OCI-LY3 (cell line): Measurements from ENCODE around the gene NOCT.
A peak's percentile ranks its signal among the peaks of the same experiment; 100 is the strongest.
"Not testable (repeated sequence)": the region's sequence is repeated elsewhere in the genome, so short reads cannot be mapped to it uniquely, and the experiment has no call there.

Source experiments
- H2AFZ ChIP-seq: fragments of 200-600, 300-600 bp; shearing (Covaris generic); 2 replicates; pipeline ENCODE4 v1.6.0; 2014; ENCODE audit warnings: antibody characterized with exemption, low read depth, low read length
- H3K27ac ChIP-seq: fragments of 200-600, 300-600 bp; sonication (generic); 2 replicates; pipeline ENCODE4 v1.5.1; 2014; ENCODE audit warnings: mild to moderate bottlenecking, low read length, moderate library complexity, mixed read lengths
- H3K27me3 ChIP-seq: fragments of 200-600, 300-600 bp; sonication (generic); 2 replicates; pipeline ENCODE4 v1.6.1; 2014; ENCODE audit warnings: low read depth, low read length, mixed read lengths
- H3K36me3 ChIP-seq: fragments of 200-600, 300-600 bp; sonication (generic); replicated peaks from 2 replicates; pipeline ENCODE3; 2014; ENCODE audit warnings: low read depth, low read length, mixed read lengths
- H3K4me1 ChIP-seq: fragments of 300-600, 200-600 bp; sonication (generic); 2 replicates; pipeline ENCODE4 v1.6.1; 2014; ENCODE audit warnings: low read length, mixed read lengths
- H3K4me2 ChIP-seq: fragments of 200-600, 300-600 bp; sonication (generic); 2 replicates; pipeline ENCODE4 v1.6.1; 2014; ENCODE audit warnings: low read length, mixed read lengths
- H3K4me3 ChIP-seq: fragments of 300-600, 200-600 bp; sonication (generic); 2 replicates; pipeline ENCODE4 v1.5.1; 2014; ENCODE audit warnings: antibody characterized with exemption, mild to moderate bottlenecking, low read length, moderate library complexity
- H3K79me2 ChIP-seq: fragments of 300-600, 200-600 bp; shearing (Covaris generic); 2 replicates; pipeline ENCODE4 v1.6.1; 2014; ENCODE audit warnings: mild to moderate bottlenecking, low read length, mixed read lengths
- H3K9ac ChIP-seq: fragments of 300-600, 200-600 bp; shearing (Covaris generic); 2 replicates; pipeline ENCODE4 v1.6.0; 2014; ENCODE audit warnings: mild to moderate bottlenecking, low read length, moderate library complexity
- H3K9me3 ChIP-seq: fragments of 200-600, 300-600 bp; shearing (Covaris generic); 2 replicates; pipeline ENCODE4 v1.6.1; 2014; ENCODE audit warnings: low read length, mixed read lengths; ENCODE audit not compliant: insufficient read depth
- H4K20me1 ChIP-seq: fragments of 200-600, 300-600 bp; sonication (generic); 2 replicates; pipeline ENCODE4 v1.6.1; 2016; ENCODE audit warnings: low read length, mixed read lengths; ENCODE audit not compliant: insufficient read depth
- EZH2phosphoT487 ChIP-seq: fragments of 200-600 bp; shearing (Covaris generic); IDR thresholded peaks from 2 replicates; pipeline ENCODE4 v1.6.1; 2018; ENCODE audit warnings: antibody characterized with exemption, mixed run types, low read depth
- TF ChIP-seq, protein P1 (sequence below): fragments of 200-600, 300-600 bp; sonication (generic); IDR thresholded peaks from 2 replicates; pipeline ENCODE4 v1.5.1; 2014; ENCODE audit warnings: antibody characterized with exemption, low read length, low read depth

Gene NOCT

DNA sequence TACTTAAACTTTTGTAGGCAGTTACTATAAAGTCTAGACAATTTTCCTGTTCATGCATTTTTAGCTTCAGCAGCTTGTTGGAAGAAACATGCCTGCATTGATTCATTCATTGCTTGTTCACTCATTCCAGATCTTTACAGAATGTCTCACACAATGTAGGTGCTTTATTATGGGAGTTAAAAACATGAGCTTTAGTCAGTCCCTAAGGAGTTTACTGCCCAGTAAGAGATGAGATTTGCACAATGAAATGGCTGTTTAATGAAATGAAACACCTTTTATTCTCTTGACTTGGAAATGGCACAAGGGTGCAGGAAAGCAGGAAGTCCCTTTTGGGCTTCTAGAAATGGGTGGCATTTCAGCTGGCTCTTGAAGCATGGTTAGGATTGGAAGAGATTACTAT lies 2.9 kb downstream of the NOCT start:
- H3K4me1 ChIP-seq = peaks cover 25% of the 10 kb centered on the region
- H3K9me3 ChIP-seq = no peaks in the 10 kb centered on the region
- no peak overlapping the region for H3K27ac ChIP-seq
- H3K4me2 ChIP-seq = peak overlapping the region; percentile 28
- H2AFZ ChIP-seq = no peak overlapping the region
- no peak overlapping the region for H3K4me3 ChIP-seq
- peaks cover 50% of the 10 kb centered on the region for H4K20me1 ChIP-seq
- H3K36me3 ChIP-seq = peaks cover 26% of the 10 kb centered on the region
- TF ChIP-seq EZH2phosphoT487 = no peak
- TF ChIP-seq, protein P1, sequence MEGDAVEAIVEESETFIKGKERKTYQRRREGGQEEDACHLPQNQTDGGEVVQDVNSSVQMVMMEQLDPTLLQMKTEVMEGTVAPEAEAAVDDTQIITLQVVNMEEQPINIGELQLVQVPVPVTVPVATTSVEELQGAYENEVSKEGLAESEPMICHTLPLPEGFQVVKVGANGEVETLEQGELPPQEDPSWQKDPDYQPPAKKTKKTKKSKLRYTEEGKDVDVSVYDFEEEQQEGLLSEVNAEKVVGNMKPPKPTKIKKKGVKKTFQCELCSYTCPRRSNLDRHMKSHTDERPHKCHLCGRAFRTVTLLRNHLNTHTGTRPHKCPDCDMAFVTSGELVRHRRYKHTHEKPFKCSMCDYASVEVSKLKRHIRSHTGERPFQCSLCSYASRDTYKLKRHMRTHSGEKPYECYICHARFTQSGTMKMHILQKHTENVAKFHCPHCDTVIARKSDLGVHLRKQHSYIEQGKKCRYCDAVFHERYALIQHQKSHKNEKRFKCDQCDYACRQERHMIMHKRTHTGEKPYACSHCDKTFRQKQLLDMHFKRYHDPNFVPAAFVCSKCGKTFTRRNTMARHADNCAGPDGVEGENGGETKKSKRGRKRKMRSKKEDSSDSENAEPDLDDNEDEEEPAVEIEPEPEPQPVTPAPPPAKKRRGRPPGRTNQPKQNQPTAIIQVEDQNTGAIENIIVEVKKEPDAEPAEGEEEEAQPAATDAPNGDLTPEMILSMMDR = no peak
- no peaks in the 10 kb centered on the region for H3K27me3 ChIP-seq
- H3K9ac ChIP-seq = no peak overlapping the region
- peaks cover 79% of the 10 kb centered on the region for H3K79me2 ChIP-seq

DNA sequence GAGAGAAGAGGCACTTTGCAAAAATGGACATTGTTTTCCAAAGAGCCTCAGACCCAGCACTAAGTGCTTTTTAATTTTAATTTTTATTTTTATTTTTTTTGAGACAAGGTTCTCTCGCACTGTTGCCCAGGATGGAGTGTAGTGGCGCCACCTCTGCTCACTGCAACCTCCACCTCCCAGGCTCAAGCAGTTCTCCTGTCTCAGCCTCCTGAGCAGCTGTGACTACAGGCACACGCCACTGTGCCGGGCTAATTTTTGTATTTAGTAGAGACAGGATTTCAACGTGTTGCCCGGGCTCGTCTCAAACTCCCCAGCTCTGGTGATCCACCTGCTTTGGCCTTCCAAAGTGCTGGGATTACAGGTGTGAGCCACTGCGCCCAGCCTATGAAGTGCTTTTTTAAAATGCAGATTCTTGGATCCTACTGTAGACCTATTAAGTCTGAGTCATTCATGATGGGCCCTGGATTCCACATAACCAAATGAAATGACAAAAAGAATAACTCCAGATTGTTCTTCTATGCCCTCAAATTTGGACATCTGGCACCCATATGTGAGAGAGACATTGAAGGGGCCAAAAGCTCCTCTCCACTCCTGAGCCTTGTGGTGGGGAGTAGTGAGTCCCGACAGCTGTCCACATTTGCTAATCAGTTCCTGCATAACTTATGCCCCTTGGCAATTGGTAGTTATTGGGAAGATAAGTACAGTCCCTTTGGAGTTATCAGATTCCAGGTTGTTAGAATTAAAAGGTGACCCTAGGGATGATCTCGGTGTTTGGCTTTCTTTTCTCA lies 3.6 kb downstream of the NOCT start:
- Histone ChIP-seq H3K9ac (no peak overlapping the region), H3K36me3 (peaks cover 28% of the 10 kb centered on the region), H3K79me2 (peaks cover 85% of the 10 kb centered on the region), H3K4me2 (no peak overlapping the region), H3K27ac (no peak overlapping the region), H2AFZ (no peak overlapping the region), H4K20me1 (peaks cover 56% of the 10 kb centered on the region), H3K4me3 (no peak overlapping the region), H3K9me3 (no peaks in the 10 kb centered on the region), H3K27me3 (no peaks in the 10 kb centered on the region), H3K4me1 (peaks cover 20% of the 10 kb centered on the region)
- TF ChIP-seq, protein P1 = no peak
- TF ChIP-seq EZH2phosphoT487 = no peak

DNA sequence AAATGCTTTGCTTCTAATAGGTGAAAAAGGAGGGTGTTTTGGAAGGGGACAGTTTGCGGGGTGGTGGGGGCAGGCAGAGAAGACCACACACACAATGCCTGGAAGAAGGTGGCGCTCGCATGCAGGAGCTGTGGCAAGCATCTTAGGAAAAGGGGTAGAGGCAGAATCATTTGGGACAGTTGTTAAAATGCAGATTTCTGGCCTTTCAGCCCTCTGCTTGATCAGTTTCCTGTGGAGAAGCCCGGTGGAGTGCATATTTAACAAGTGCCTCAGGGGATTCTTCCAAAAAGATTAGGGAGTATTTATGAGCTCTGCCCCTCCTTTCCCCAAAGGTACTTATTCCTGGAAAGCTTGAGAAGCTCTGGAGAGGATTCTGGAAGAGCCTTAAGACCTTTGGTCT lies 4.8 kb downstream of the NOCT start:
- no peak overlapping the region for H2AFZ ChIP-seq
- H3K4me2 ChIP-seq = no peak overlapping the region
- no peak overlapping the region for H3K27ac ChIP-seq
- H3K9ac ChIP-seq = no peak overlapping the region
- no peaks in the 10 kb centered on the region for H3K9me3 ChIP-seq
- peaks cover 28% of the 10 kb centered on the region for H3K36me3 ChIP-seq
- peaks cover 69% of the 10 kb centered on the region for H4K20me1 ChIP-seq
- no peaks in the 10 kb centered on the region for H3K27me3 ChIP-seq
- H3K4me1 ChIP-seq = peaks cover 10% of the 10 kb centered on the region
- H3K4me3 ChIP-seq = no peak overlapping the region
- peaks cover 98% of the 10 kb centered on the region for H3K79me2 ChIP-seq
- TF ChIP-seq EZH2phosphoT487 = no peak
- TF ChIP-seq, protein P1 = no peak

DNA sequence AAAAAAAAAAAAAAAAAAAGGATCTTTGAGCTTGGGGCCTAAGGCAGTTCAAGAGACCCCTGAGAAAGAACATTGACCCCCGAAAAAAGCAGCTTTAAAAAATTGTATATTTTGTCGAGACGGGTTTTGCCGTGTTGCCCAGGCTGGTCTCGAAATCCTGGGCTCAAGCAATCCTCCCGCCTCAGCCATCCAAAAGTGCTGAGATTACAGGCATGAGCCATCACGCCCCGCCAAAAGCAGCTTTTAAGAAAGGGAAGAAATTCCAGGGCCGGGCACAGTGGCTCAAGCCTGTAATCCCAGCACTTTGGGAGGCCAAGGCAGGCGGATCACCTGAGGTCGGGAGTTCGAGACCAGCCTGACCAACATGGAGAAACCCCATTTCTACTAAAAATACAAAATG lies 5.5 kb downstream of the NOCT start:
- H3K27ac ChIP-seq, H3K27me3 ChIP-seq, H3K9me3 ChIP-seq, H3K4me3 ChIP-seq, H3K4me1 ChIP-seq, H3K9ac ChIP-seq, H2AFZ ChIP-seq, H3K4me2 ChIP-seq: not testable (repeated sequence)
- Histone ChIP-seq H3K36me3 (peaks cover 28% of the 10 kb centered on the region), H3K79me2 (peaks cover 100% of the 10 kb centered on the region), H4K20me1 (peaks cover 71% of the 10 kb centered on the region)
